Caco-2 (cell line): ENCODE results near the gene ACAP3. TPM values are rescaled to one million over a fixed set of nuclear protein-coding genes. Genes with fewer than 3 reads are reported as not detected.

Source experiments
- BruUV-seq: library from RNA; stranded (reverse); fragments of 400-500 nt; replicated peaks from 2 replicates; lab custom pipeline; 2021; lab: Mats Ljungman, UMichigan
- CTCF ChIA-PET: fragments of 300-600 bp; sonication (Branson Sonifier 250); formaldehyde crosslinking; loops from one replicate; lab custom pipeline; 2022; ENCODE audit warnings: antibody characterized with exemption; lab: Charles Lee
- POLR2A ChIA-PET: fragments of 300-600 bp; sonication (Branson Sonifier 250); formaldehyde crosslinking; loops from one replicate; lab custom pipeline; 2022; ENCODE audit warnings: antibody characterized with exemption; lab: Charles Lee
- DNase-seq, 2 experiments: peaks; one replicate each; pipeline versions ENCODE4 v3.0.0 to v3.0.0-alpha.2; 2020 to 2022
- H3K27me3 ChIP-seq: replicated peaks from 2 replicates; pipeline ENCODE4 v1.6.0; 2011; ENCODE audit warnings: low read length; ENCODE audit not compliant: control insufficient read depth, insufficient read depth
- H3K36me3 ChIP-seq: 2 replicates; pipeline ENCODE4 v1.5.1; 2011; ENCODE audit warnings: low read length; ENCODE audit not compliant: control insufficient read depth, insufficient read depth
- H3K4me1 ChIP-seq: fragments of 250-450 bp; sonication (Bioruptor Pico); 2 replicates; pipeline ENCODE4 v1.5.1; 2020; ENCODE audit warnings: mild to moderate bottlenecking
- H3K4me3 ChIP-seq: 2 replicates; pipeline ENCODE4 v1.5.1; 2011; ENCODE audit warnings: low read depth, mild to moderate bottlenecking, control low read depth, low read length
- H3K9me3 ChIP-seq: fragments of 250-450 bp; sonication (Bioruptor Pico); 2 replicates; pipeline ENCODE4 v1.5.1; 2020; ENCODE audit warnings: mild to moderate bottlenecking, moderate library complexity
- H3K27ac Mint-ChIP-seq: one replicate; pipeline ENCODE4 v1.8.0; 2022; ENCODE audit warnings: mixed read lengths; ENCODE audit not compliant: unreplicated experiment
- H3K27me3 Mint-ChIP-seq: one replicate; pipeline ENCODE4 v1.8.0; 2022; ENCODE audit warnings: mixed read lengths; ENCODE audit not compliant: insufficient read depth, unreplicated experiment
- H3K36me3 Mint-ChIP-seq: one replicate; pipeline ENCODE4 v1.8.0; 2022; ENCODE audit warnings: mild to moderate bottlenecking, mixed read lengths; ENCODE audit not compliant: insufficient read depth, unreplicated experiment
- H3K4me1 Mint-ChIP-seq: one replicate; pipeline ENCODE4 v1.8.0; 2022; ENCODE audit warnings: low read depth, mixed read lengths; ENCODE audit not compliant: unreplicated experiment
- H3K4me3 Mint-ChIP-seq: one replicate; pipeline ENCODE4 v1.8.0; 2022; ENCODE audit warnings: mild to moderate bottlenecking, moderate library complexity, mixed read lengths; ENCODE audit not compliant: unreplicated experiment
- H3K9me3 Mint-ChIP-seq: one replicate; pipeline ENCODE4 v1.8.0; 2022; ENCODE audit warnings: mixed read lengths; ENCODE audit not compliant: unreplicated experiment
- intact Hi-C: fragments of 100-400 bp; cut with micrococcal nuclease; formaldehyde crosslinking; loops from one replicate; pipeline ENCODE4 v1.10.0; 2022; ENCODE audit not compliant: unreplicated experiment
- total RNA-seq: library from RNA; stranded (reverse); gene quantifications from 2 replicates; pipeline ENCODE4 v1.2.3, GENCODE V29; 2022
- TF ChIP-seq, protein P1 (sequence below), 2 experiments: fragments of 200-600 bp in 1 of 2; IDR thresholded peaks; 1 replicate in 1 of 2; 2 replicates in 1 of 2; pipeline versions ENCODE4 v1.5.1 to v1.8.0; 2011 to 2022; ENCODE audit warnings: antibody characterized with exemption in 1 of 2, control low read depth in 1 of 2, inconsistent platforms in 1 of 2, low read depth in 1 of 2, low read length in 1 of 2, mild to moderate bottlenecking in 1 of 2, moderate library complexity in 1 of 2; ENCODE audit not compliant: insufficient read depth in 1 of 2, severe bottlenecking in 1 of 2, unreplicated experiment in 1 of 2

The ACAP3 gene
- total RNA-seq, 1 experiment from 2014 or later: 46.6 TPM

DNA sequence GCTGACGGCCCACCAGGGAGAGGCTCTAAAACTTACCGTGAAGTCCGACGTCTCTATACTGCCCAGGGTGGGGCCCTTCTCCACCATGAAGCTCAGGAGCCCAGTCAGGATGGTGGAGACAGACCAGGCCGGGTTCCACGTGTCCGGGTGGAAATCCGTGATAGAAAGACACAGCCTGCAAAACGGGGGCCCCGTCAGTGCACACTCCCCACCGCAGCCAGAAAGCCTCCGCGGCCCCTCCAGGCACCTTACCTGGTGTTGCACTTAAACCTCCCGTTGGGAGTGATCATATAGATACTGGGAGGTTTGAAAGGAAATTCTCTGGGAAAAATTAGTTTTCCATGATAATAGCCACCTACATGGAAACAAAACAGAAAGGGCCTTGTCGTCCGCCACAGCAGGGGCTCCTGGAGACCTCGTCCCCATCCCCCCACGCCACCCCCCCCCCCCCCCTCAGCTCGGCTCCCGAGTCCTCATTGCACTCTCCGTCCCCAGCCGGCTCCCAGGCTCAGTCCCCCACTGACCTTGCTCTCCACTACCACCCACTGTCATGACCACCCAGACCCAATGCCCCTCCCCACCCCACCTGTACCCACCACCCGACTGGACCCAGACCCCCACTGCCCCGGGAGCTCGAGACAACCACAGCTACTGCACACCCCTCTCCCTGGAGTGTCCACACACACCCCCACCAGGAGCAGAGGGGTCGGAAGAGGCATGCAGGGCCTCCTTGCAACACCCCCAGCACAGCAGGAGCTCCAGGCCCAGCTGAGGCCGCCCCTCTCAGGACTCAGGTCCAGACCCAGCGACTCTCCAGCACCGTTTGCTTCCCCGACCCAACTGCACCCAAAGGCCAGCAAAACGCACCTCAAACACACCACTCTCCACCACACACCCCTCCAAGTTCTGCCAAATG, 50.5 kb downstream of the ACAP3 start:
- ChIA-PET POLR2A (no interaction called here), CTCF (interaction anchor here (0.5 kb wide), 1 partner anchor 16 kb away, joined by 3 read pairs; no protein-coding TSS in a partner anchor)
- no TSS peak for BruUV-seq
- TF ChIP-seq, protein P1, sequence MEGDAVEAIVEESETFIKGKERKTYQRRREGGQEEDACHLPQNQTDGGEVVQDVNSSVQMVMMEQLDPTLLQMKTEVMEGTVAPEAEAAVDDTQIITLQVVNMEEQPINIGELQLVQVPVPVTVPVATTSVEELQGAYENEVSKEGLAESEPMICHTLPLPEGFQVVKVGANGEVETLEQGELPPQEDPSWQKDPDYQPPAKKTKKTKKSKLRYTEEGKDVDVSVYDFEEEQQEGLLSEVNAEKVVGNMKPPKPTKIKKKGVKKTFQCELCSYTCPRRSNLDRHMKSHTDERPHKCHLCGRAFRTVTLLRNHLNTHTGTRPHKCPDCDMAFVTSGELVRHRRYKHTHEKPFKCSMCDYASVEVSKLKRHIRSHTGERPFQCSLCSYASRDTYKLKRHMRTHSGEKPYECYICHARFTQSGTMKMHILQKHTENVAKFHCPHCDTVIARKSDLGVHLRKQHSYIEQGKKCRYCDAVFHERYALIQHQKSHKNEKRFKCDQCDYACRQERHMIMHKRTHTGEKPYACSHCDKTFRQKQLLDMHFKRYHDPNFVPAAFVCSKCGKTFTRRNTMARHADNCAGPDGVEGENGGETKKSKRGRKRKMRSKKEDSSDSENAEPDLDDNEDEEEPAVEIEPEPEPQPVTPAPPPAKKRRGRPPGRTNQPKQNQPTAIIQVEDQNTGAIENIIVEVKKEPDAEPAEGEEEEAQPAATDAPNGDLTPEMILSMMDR (IDR thresholded peaks at IDR 0.05; ENCODE audit: insufficient read depth in 1 of 2, low read depth in 1 of 2, low read length in 1 of 2, severe bottlenecking in 1 of 2, unreplicated experiment in 1 of 2): no peak
- peak overlapping the region; percentile 60 for H3K27ac Mint-ChIP-seq
- H3K4me1 Mint-ChIP-seq: no peaks in the 10 kb centered on the region
- no peaks in the 10 kb centered on the region for H3K9me3 Mint-ChIP-seq
- no peak overlapping the region for H3K4me3 Mint-ChIP-seq
- no peaks in the 10 kb centered on the region for H3K9me3 ChIP-seq
- H3K36me3 ChIP-seq: peaks cover 1% of the 10 kb centered on the region; the same call in 1 of the 2 replicates
- no peaks in the 10 kb centered on the region for H3K27me3 Mint-ChIP-seq
- H3K36me3 Mint-ChIP-seq: peaks cover 86% of the 10 kb centered on the region
- intact Hi-C loops: no loop called here
- no peak overlapping the region for H3K4me3 ChIP-seq
- DNase-seq: no peak
- H3K27me3 ChIP-seq: no peaks in the 10 kb centered on the region
- no peaks in the 10 kb centered on the region for H3K4me1 ChIP-seq

DNA sequence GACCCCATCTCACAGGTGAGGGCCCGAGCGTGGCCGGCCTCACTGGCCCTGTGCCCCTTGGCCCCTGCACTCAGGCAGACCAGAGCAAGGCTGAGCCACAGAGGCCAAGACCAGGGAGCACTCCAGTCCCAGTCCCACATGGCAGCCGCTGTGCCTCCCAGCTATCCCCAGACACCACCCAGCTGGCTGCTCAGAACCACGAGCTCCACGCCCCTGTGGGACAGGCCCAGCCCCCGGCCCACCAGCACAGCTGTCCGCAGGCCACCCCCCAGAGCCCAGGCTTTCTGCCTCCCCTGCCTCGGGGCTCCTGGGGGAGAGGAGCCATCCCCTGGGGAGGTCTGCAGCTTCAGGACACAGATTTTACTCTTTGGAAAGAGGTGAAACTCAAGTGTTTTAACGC, 52.1 kb downstream of the ACAP3 start:
- Histone ChIP-seq H3K4me3 (no peak overlapping the region), H3K4me1 (no peaks in the 10 kb centered on the region), H3K36me3 (peaks cover 1% of the 10 kb centered on the region; the same call in 1 of the 2 replicates), H3K9me3 (no peaks in the 10 kb centered on the region), H3K27me3 (no peaks in the 10 kb centered on the region)
- ChIA-PET POLR2A (no interaction called here), CTCF (interaction anchor here (0.7 kb wide), 1 partner anchor 9 kb away, joined by 3 read pairs; no protein-coding TSS in a partner anchor)
- TF ChIP-seq, protein P1 (IDR thresholded peaks at IDR 0.05; ENCODE audit: insufficient read depth in 1 of 2, low read depth in 1 of 2, low read length in 1 of 2, severe bottlenecking in 1 of 2, unreplicated experiment in 1 of 2): no peak
- no peaks in the 10 kb centered on the region for H3K27me3 Mint-ChIP-seq
- no peak overlapping the region for H3K4me3 Mint-ChIP-seq
- BruUV-seq: no TSS peak
- intact Hi-C loops: no loop called here
- no peak overlapping the region for H3K27ac Mint-ChIP-seq
- no peaks in the 10 kb centered on the region for H3K9me3 Mint-ChIP-seq
- H3K4me1 Mint-ChIP-seq: no peaks in the 10 kb centered on the region
- no peak for DNase-seq
- H3K36me3 Mint-ChIP-seq: peaks cover 76% of the 10 kb centered on the region

DNA sequence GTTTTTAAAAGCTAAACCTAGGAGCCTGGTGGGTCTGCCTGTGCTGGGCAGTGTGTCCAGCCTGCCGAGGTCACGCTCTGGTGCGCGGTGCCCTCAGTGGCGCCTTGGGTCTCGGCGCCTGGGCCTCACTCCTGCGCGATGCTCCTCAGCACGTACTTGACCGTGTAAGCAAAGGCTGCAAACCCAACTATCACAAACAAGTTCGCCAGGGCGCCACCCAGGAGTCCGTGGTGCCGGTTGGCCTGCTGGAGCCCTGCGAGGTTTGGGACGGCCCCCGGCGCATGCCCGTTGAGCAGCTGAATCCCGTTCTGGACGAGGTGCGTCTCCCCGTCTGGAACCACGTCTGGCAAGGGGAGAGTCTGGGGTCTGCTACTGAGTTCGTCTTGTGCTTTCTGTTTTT, 52.7 kb downstream of the ACAP3 start:
- H3K9me3 ChIP-seq: no peaks in the 10 kb centered on the region
- no peaks in the 10 kb centered on the region for H3K27me3 ChIP-seq
- intact Hi-C loops: no loop called here
- H3K4me3 Mint-ChIP-seq: no peak overlapping the region
- no peak overlapping the region for H3K27ac Mint-ChIP-seq
- CTCF ChIA-PET: interaction anchor here (0.7 kb wide), 1 partner anchor 10 kb away, joined by 3 read pairs; no protein-coding TSS in a partner anchor
- H3K4me3 ChIP-seq: no peak overlapping the region
- H3K4me1 Mint-ChIP-seq: no peaks in the 10 kb centered on the region
- H3K9me3 Mint-ChIP-seq: no peaks in the 10 kb centered on the region
- peaks cover 1% of the 10 kb centered on the region; the same call in 1 of the 2 replicates for H3K36me3 ChIP-seq
- no peaks in the 10 kb centered on the region for H3K4me1 ChIP-seq
- H3K36me3 Mint-ChIP-seq: peaks cover 70% of the 10 kb centered on the region
- no peaks in the 10 kb centered on the region for H3K27me3 Mint-ChIP-seq
- TF ChIP-seq, protein P1 (IDR thresholded peaks at IDR 0.05; ENCODE audit: insufficient read depth in 1 of 2, low read depth in 1 of 2, low read length in 1 of 2, severe bottlenecking in 1 of 2, unreplicated experiment in 1 of 2): no peak
- BruUV-seq: TSS peak; percentile 84
- no peak for DNase-seq
- POLR2A ChIA-PET: no interaction called here
